ENCODE measurements around the gene TRIM52.
A peak's percentile ranks its signal among the peaks of the same experiment; 100 is the strongest.

TRIM52 gene

DNA sequence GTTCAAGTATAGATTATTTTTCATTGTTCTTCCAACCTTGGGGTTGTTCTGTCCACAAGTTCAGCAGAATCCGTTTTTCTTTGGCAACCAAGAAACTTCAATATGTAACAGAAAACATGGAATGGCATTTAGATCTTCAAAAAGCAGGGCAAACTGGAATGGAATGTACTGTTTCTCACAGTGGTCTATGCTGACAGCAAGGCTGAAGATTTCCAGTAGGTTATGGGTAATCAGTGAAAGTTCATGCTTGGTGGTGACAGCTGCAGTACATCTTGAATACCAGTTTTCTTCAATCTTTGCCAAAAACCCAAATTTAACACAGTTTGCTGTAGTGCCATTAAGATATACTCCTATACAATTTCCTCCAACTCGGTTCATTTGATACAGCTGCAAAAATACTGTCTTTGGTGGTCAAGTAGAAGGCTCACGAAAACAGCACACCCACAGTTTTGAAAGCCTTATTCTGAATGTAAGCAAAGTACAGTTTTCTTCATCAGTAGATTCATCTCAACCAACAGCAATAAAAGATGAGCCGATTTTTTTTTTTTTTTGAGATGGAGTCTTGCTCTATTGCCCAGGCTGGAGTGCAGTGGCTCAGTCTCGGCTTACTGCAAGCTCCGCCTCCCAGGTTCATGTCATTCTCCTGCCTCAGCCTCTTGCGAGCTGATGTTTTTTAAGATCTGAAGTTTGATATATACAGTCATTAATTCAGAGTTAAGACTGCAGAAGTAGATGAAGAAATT is 4.9 kb downstream of the TRIM52 start:
- POLR2A ChIA-PET = interaction anchor here (0.8 kb wide), 1 partner anchor 9 kb away, joined by 4 read pairs; no protein-coding TSS in a partner anchor
- H3K4me3 ChIP-seq (ENCODE audit: low read depth, low read length) = no peak overlapping the region
- TF ChIP-seq, protein P1, sequence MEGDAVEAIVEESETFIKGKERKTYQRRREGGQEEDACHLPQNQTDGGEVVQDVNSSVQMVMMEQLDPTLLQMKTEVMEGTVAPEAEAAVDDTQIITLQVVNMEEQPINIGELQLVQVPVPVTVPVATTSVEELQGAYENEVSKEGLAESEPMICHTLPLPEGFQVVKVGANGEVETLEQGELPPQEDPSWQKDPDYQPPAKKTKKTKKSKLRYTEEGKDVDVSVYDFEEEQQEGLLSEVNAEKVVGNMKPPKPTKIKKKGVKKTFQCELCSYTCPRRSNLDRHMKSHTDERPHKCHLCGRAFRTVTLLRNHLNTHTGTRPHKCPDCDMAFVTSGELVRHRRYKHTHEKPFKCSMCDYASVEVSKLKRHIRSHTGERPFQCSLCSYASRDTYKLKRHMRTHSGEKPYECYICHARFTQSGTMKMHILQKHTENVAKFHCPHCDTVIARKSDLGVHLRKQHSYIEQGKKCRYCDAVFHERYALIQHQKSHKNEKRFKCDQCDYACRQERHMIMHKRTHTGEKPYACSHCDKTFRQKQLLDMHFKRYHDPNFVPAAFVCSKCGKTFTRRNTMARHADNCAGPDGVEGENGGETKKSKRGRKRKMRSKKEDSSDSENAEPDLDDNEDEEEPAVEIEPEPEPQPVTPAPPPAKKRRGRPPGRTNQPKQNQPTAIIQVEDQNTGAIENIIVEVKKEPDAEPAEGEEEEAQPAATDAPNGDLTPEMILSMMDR (IDR thresholded peaks at IDR 0.05; ENCODE audit: insufficient read depth, low read length, missing control alignments) = no peak
- DNase-seq (ENCODE audit: low read depth, low spot score) = no peak
- CTCF ChIA-PET = interaction anchor here (0.9 kb wide), 1 partner anchor 11 kb away, joined by 3 read pairs; no protein-coding TSS in a partner anchor

DNA sequence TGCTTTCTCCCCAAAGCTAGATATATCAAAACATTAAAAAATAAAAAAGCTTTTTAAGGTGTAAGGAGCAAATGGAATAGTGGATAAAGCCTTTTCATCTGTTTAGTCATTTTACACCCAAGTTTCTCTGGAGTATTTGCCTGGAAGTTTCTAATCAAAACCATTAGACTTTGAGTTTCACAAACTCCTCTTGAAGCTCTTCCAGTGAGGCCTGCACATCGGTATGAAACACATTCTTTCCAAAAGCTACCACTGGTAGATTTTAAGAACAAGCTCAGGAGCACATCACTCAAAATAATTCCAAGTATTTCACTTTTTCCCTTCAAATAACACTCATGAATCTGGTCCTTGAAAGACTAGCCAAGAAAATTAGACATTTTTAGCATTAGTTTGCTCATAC is 5.7 kb downstream of the TRIM52 start:
- TF ChIP-seq, protein P1 (IDR thresholded peaks at IDR 0.05; ENCODE audit: insufficient read depth, low read length, missing control alignments) = no peak
- CTCF ChIA-PET = no interaction called here
- no peak for DNase-seq (ENCODE audit: low read depth, low spot score)

DNA sequence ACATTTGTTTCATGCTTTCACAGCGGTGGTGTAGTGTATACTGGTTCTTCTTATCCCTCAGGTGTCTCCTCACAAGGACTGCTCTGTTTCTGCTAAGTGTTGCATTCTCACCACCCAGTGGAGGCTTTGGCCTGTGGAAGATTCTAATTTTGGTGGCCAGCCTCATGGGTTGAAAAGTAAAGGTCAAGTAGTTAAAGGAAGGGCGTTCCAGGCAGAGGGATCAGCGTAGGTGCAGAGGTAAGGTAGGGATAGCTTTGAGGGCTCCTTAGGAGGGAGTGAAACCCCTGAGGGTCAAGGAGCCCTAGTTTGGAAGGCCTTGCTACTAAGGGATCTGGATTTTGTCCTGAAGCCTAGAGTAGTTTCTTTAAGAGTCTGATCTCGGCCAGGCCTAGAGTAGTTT is 12.7 kb downstream of the TRIM52 start:
- peak overlapping the region; percentile 92 for H3K4me3 ChIP-seq (ENCODE audit: low read depth, low read length)
- TF ChIP-seq, protein P1 (IDR thresholded peaks at IDR 0.05; ENCODE audit: insufficient read depth, low read length, missing control alignments) = no peak
- CTCF ChIA-PET = interaction anchor here (1.2 to 1.6 kb wide), 2 partner anchors 12 to 62 kb away, joined by 3 to 4 read pairs; no protein-coding TSS in a partner anchor
- DNase-seq (ENCODE audit: low read depth, low spot score) = no peak
- POLR2A ChIA-PET = interaction anchor here (1.5 to 3.0 kb wide), 2 partner anchors 9 to 13 kb away, joined by 3 to 13 read pairs; partner anchors contain the start of gene TRIM52

More for the DNA sequence above, 5.7 kb downstream of the TRIM52 start:
- POLR2A ChIA-PET = interaction anchor here (0.8 kb wide), 1 partner anchor 9 kb away, joined by 4 read pairs; no protein-coding TSS in a partner anchor
- H3K4me3 ChIP-seq (ENCODE audit: low read depth, low read length) = no peak overlapping the region

DNA sequence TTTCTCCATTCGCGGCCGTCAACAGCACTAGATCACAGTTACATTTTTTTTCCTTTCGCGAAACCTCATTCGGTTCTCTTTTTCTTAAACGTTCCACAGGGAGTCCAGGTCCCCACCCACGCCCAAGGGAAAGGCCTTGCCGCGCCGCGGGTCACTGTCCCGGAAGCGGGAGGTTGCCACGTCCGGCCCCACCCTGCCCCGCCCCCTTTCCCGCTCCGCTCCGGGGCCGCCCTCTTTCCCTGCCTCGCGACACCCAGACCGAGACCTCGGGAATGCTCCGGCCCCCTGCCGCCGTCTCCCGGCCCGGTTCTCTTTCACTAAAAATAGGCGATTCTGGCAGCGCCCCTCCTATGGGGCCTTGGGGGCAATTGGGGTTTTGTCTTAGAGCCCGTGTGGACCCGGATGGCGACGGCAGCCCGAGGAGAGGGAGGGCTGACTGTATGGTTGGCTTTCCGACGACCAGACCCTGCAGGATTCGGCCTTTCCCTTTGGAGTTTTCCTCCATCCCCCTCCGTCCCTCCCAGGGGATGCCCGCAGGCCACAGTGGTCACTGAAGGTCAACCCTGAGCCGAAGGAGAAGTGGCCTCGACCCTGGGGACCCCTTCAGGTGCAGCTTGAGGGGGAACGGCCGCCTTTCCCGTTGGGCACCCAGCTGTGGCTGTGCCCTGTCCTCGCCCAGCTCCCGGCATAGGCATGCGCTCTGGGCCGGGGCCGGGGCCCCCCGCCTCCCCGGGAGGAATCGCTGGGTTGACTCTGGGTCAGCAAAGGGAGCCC is 14.5 kb downstream of the TRIM52 start:
- TF ChIP-seq, protein P1 (IDR thresholded peaks at IDR 0.05; ENCODE audit: insufficient read depth, low read length, missing control alignments) = no peak
- peak overlapping the region; percentile 92 for H3K4me3 ChIP-seq (ENCODE audit: low read depth, low read length)
- ChIA-PET CTCF (no interaction called here), POLR2A (interaction anchor here (0.6 to 3.0 kb wide), 3 partner anchors 9 to 24 kb away, joined by 3 to 13 read pairs (median 4); partner anchors contain the start of gene TRIM52)
- no peak for DNase-seq (ENCODE audit: low read depth, low spot score)

DNA sequence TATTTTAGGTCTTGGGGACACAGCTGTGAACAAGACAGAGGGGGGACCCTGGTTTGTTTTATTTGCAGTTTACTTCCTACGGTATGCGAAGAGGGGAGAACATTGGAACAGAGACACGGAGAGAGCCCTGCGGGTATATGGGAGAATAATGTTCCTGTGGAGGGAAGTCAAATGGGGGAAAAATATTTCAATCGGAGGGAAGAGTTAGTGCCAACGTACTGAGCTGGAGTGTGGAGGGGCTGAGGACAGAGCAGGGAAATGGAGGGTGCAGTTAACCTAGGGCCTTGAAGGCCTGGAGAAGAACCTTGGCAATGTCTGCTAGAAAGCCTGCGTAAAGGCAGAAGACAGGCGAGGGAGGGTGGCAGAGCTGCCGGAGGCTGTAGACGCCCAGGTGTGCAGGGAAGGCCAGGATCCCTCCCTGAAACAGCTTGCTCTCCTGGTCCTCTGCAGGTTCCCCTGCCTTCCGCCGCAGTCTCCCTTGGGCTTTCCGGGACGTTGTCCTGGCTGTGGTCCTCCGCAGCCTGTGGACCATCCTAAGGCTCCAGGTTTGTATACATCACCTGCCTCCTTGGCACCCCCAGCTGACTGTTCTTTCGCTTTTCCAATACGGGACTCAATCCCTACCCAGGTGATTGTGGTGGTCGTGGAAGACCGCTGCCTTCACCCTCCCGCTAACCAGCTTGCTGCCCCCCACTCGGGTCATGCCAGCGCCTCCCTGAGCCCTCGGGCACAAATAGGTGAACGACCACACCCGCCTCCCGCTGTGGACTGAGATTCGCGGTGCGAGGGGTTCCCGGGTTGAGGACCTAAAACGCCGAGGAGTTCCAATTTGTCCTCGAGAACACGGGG is 15.3 kb downstream of the TRIM52 start:
- TF ChIP-seq, protein P1 (IDR thresholded peaks at IDR 0.05; ENCODE audit: insufficient read depth, low read length, missing control alignments) = no peak
- peak overlapping the region; percentile 92 for H3K4me3 ChIP-seq (ENCODE audit: low read depth, low read length)
- CTCF ChIA-PET = interaction anchor here (1.0 kb wide), 1 partner anchor 11 kb away, joined by 3 read pairs; no protein-coding TSS in a partner anchor
- DNase-seq (ENCODE audit: low read depth, low spot score) = no peak
- POLR2A ChIA-PET = interaction anchor here (0.8 kb wide), 1 partner anchor 22 kb away, joined by 4 read pairs; the partner anchor contains the start of gene TRIM41

Data from AG04449 (cell line).